Activated CD4-positive, alpha-beta T cell treated with anti-CD3 and anti-CD28 coated beads, Interleukin-2, amount 10 ng/mL, durations not matched to agents 24 days and 14 days (primary cell): ENCODE results near the gene CKS1B. TPM values are rescaled to one million over a fixed set of nuclear protein-coding genes. Genes with fewer than 3 reads are reported as not detected.

Experiments used
- DNase-seq: peaks from one replicate; pipeline ENCODE4 v3.0.0; 2022
- H3K27ac Mint-ChIP-seq: one replicate; pipeline ENCODE4 v1.8.0; 2022; ENCODE audit warnings: mild to moderate bottlenecking, mixed read lengths
- H3K27me3 Mint-ChIP-seq: one replicate; pipeline ENCODE4 v1.8.0; 2022; ENCODE audit warnings: mixed read lengths
- H3K36me3 Mint-ChIP-seq: one replicate; pipeline ENCODE4 v1.8.0; 2022; ENCODE audit warnings: low read depth, mild to moderate bottlenecking, mixed read lengths
- H3K4me1 Mint-ChIP-seq: one replicate; pipeline ENCODE4 v1.8.0; 2021; ENCODE audit warnings: mixed read lengths
- H3K4me3 Mint-ChIP-seq: one replicate; pipeline ENCODE4 v1.8.0; 2022; ENCODE audit warnings: mild to moderate bottlenecking, moderate library complexity, mixed read lengths
- H3K9me3 Mint-ChIP-seq: one replicate; pipeline ENCODE4 v1.8.0; 2021; ENCODE audit warnings: mixed read lengths
- intact Hi-C: fragments of 100-400 bp; cut with micrococcal nuclease; formaldehyde crosslinking; loops from one replicate; pipeline ENCODE4 v1.15.1; 2023
- total RNA-seq: library from RNA; stranded (reverse); gene quantifications from 2 replicates; pipeline ENCODE4 v1.2.3, GENCODE V29; 2022

CKS1B gene
- total RNA-seq, 1 donor from 2014 or later: 181 TPM

DNA sequence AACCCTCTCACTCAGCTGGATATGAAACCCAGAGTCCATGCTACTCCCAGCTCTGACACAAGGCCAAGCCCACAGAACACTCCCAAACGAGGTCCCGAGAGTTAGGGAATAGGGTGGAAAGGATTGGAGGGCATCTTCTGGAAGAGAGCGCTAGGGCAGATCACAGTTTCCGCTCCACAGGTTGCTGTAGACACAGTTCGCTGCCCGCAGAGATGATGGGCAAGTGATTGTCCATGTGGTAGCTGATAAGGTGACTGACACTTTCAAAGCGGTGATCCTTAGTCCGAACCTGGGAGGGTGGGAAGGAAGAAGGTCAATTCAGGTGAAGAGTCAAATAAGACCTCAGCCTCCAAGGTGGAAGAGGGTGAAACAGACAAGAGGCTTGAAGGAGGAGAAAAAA is 10.8 kb upstream of the CKS1B start:
- no peaks in the 10 kb centered on the region for H3K27me3 Mint-ChIP-seq
- no peak for DNase-seq
- peaks cover 47% of the 10 kb centered on the region for H3K36me3 Mint-ChIP-seq
- H3K9me3 Mint-ChIP-seq: no peaks in the 10 kb centered on the region
- intact Hi-C loops: no loop called here
- peak overlapping the region; percentile 12 for H3K27ac Mint-ChIP-seq
- H3K4me3 Mint-ChIP-seq: no peak overlapping the region
- H3K4me1 Mint-ChIP-seq: peaks cover 31% of the 10 kb centered on the region

DNA sequence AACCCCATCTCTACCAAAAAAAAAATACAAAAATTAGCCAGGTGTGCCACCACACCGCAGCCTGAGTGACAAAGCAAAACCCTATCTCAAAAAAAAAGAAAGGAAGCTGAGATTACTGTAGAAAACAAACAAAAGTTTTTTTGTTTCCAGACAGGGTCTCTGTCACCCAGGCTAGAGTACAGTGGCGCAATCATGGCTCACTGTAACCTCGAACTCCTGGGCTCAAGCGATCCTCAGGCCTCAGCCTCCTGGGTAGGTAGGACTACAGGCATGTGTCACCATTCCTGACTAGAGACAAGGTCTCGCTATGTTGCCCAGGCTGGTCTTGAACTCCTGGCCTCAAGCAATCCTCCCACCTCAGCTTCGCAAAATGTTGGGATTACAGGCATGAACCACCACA is 10.1 kb upstream of the CKS1B start:
- H3K4me1 Mint-ChIP-seq: peaks cover 36% of the 10 kb centered on the region
- H3K27ac Mint-ChIP-seq: no peak overlapping the region
- intact Hi-C loops: no loop called here
- H3K9me3 Mint-ChIP-seq: no peaks in the 10 kb centered on the region
- H3K27me3 Mint-ChIP-seq: no peaks in the 10 kb centered on the region
- no peak for DNase-seq
- H3K4me3 Mint-ChIP-seq: no peak overlapping the region
- peaks cover 49% of the 10 kb centered on the region for H3K36me3 Mint-ChIP-seq

DNA sequence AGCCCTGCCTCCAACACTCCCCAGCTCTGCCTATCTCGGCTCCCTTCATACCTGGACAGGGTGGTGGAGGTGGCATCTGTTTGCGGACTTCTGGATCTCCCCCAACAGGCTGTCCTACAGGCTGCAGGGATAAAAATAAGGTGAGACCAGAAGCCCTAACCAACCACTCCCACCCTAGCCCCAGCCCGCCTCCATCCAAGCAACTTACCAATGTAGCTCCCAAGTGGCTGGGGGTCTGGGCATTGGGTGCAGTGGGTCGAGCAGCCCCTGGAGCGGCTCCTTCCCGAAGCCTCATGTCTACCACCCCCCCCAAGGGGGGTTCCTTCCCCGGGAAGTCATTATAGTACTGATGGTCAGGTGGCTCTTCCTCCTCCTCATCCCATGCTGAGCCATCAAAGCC is 8.4 kb upstream of the CKS1B start:
- H3K27ac Mint-ChIP-seq: no peak overlapping the region
- H3K4me1 Mint-ChIP-seq: peaks cover 38% of the 10 kb centered on the region
- H3K4me3 Mint-ChIP-seq: no peak overlapping the region
- peaks cover 50% of the 10 kb centered on the region for H3K36me3 Mint-ChIP-seq
- H3K9me3 Mint-ChIP-seq: no peaks in the 10 kb centered on the region
- DNase-seq: no peak
- intact Hi-C loops: no loop called here
- H3K27me3 Mint-ChIP-seq: no peaks in the 10 kb centered on the region

DNA sequence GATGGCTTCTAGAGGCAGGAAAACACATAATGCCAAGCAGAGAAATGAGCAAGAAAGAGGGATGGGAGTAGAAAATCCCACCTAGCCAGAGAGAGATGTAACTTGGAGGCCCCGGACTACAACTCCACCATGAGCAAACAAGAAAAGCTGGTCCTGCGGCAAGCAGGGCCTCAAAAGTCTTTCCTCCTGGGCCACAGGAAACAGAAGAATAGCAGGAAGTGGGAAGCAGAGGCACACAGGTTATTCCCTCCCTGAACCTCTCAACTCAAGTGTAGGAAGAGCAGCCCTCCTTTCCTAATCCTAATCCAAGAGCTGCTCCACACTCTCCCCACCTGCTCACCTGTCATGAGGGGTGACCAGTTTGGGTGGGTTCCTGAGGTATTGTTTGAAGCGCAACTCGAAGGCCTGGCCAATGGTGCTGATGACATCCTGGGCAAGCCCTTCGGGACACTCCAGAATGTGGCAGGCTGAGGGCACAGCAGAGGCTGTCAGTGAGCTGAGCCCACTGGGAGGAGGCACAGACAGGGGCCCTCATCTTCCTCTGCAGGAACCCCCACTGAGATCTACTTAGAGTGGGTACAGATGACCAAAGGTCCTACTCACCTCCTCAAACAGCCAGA is 7.0 kb upstream of the CKS1B start:
- no peaks in the 10 kb centered on the region for H3K27me3 Mint-ChIP-seq
- H3K36me3 Mint-ChIP-seq: peaks cover 54% of the 10 kb centered on the region
- intact Hi-C loops: no loop called here
- H3K27ac Mint-ChIP-seq: no peak overlapping the region
- H3K9me3 Mint-ChIP-seq: no peaks in the 10 kb centered on the region
- peaks cover 47% of the 10 kb centered on the region for H3K4me1 Mint-ChIP-seq
- DNase-seq: no peak
- no peak overlapping the region for H3K4me3 Mint-ChIP-seq

DNA sequence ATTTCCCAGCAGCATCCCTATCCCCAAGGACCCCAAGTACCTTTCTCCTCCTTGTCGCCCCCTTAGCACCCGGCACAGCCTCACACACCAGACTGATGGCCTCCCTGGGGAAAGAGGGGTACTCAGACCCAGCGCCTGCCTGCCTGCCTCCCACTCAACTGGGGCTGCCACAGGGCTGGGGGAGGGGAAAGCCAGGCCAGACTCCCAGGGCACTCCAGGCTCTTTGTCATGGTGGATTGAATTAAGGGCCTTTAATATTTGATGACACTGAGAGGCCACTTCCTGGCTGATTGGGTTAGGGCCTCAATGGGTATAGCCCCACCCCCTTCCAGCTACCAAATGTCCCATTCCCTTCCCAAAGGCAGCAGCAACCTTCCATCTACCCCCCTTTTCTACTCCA is 5.8 kb upstream of the CKS1B start:
- peaks cover 46% of the 10 kb centered on the region for H3K36me3 Mint-ChIP-seq
- no peak for DNase-seq
- H3K9me3 Mint-ChIP-seq: no peaks in the 10 kb centered on the region
- H3K27ac Mint-ChIP-seq: peak overlapping the region; percentile 68
- H3K4me3 Mint-ChIP-seq: no peak overlapping the region
- H3K4me1 Mint-ChIP-seq: peaks cover 45% of the 10 kb centered on the region
- H3K27me3 Mint-ChIP-seq: no peaks in the 10 kb centered on the region
- intact Hi-C loops: no loop called here

DNA sequence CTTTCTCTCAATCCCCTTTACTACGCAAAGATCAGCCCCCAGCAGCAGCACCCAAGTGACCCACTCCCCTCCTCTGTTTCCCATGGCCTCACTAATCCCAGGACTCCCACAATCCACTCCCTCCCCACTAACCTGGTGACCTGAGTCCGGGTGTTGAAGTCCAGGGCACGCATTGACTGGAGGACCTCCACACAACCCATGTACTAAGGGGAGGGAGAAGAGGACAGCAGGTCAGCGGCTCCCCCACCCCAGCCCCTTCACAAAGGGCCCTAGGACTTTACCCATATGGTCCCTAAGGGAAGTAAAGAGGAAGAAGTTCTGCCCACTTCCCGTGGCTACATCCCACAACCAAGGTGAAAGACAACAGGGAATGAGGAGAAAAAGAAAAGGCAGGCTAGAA is 5.2 kb upstream of the CKS1B start:
- Mint-ChIP-seq H3K4me1 (peaks cover 43% of the 10 kb centered on the region), H3K27ac (peak overlapping the region; percentile 68), H3K36me3 (peaks cover 43% of the 10 kb centered on the region), H3K9me3 (no peaks in the 10 kb centered on the region), H3K27me3 (no peaks in the 10 kb centered on the region), H3K4me3 (peak overlapping the region; percentile 9)
- DNase-seq: no peak
- intact Hi-C loops: no loop called here

DNA sequence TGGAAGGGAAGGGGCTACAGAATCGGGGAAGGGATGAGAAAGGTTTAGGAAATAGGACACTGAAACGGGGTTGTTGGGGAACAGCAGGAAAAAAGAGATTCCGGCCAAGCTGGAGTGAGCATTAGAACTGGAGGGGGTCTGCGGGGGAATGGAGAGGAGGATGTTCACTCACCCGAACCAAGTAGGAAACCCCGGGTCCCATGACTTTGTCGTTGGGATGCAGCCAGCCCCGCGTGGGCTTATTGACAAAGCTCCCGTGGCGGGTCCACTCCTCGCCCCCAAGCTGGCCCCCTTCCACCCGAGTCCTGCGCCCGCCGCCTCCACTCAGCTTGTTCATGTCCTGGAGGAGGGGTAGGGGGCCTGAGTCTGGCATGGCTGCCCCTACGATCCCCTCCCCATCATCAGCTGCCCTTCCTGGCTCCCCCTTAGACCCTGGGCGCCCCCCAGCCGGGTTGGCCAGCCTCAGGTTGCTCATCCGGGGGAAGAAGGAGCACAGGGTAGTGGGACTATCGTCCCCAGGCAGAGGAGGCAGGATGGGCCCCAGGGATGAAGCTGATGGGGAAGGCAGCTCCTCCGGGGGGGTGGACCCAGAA is 4.5 kb upstream of the CKS1B start:
- H3K27ac Mint-ChIP-seq: peak overlapping the region; percentile 68
- peaks cover 41% of the 10 kb centered on the region for H3K36me3 Mint-ChIP-seq
- DNase-seq: no peak
- intact Hi-C loops: loop anchor here (5.0 to 10.0 kb wide), 3 partner anchors 92 to 1535 kb away; partner anchors contain the start of genes EFNA4, MEF2D and RUSC1
- H3K27me3 Mint-ChIP-seq: no peaks in the 10 kb centered on the region
- H3K4me3 Mint-ChIP-seq: no peak overlapping the region
- H3K4me1 Mint-ChIP-seq: peaks cover 43% of the 10 kb centered on the region
- H3K9me3 Mint-ChIP-seq: no peaks in the 10 kb centered on the region

DNA sequence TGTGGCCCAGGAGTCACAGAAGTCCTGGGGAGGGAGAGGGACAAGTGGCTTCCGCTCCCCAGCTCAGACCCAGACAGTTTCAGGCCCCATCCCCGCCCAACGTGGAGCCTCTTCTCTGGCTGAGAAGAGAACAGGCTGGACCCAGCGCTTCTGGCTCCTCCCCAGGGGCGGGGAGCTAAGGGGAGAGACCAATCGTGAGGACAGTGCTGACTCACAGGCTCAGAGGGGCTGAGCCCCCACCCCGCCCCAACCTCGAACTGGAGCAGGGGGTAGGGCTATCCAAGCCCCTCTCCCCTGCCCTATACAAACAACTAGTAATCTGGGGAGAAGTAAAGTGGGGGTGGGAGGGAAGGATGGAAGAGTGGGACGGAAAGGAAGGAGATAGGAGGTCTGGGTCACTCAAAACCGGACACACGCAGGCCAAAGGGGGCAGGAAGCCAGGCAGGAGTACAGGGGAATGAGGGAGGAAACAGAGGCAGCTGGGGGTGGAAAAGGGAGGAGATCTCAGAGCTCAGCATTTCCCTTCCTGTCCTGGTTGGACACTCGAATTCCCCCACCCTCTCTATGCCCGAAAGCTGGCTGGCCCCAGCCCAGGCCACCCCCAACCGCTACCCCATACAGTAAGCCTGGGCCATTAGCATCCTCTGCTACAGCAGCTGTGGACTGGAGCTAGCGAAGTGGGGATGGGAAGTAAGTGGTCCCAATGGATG is 3.7 kb upstream of the CKS1B start, which contains the start of gene SHC1:
Gene SHC1, minus strand, starts transcription at position 117 of the 710 bp plus-strand sequence. CDS start 221 bp downstream, outside the sequence.
- Mint-ChIP-seq H3K4me3 (peak within 1 kb of the TSS; percentile 67), H3K4me1 (peaks cover 41% of the 10 kb centered on the region), H3K27me3 (no peaks in the 10 kb centered on the region), H3K36me3 (peaks cover 36% of the 10 kb centered on the region), H3K27ac (peak within 1 kb of the TSS; percentile 82), H3K9me3 (no peaks in the 10 kb centered on the region)
- intact Hi-C loops: loop anchor here (5.0 to 10.0 kb wide), 3 partner anchors 92 to 1534 kb away; partner anchors contain the start of genes EFNA4, MEF2D and RUSC1
- DNase-seq: peak; percentile 85

DNA sequence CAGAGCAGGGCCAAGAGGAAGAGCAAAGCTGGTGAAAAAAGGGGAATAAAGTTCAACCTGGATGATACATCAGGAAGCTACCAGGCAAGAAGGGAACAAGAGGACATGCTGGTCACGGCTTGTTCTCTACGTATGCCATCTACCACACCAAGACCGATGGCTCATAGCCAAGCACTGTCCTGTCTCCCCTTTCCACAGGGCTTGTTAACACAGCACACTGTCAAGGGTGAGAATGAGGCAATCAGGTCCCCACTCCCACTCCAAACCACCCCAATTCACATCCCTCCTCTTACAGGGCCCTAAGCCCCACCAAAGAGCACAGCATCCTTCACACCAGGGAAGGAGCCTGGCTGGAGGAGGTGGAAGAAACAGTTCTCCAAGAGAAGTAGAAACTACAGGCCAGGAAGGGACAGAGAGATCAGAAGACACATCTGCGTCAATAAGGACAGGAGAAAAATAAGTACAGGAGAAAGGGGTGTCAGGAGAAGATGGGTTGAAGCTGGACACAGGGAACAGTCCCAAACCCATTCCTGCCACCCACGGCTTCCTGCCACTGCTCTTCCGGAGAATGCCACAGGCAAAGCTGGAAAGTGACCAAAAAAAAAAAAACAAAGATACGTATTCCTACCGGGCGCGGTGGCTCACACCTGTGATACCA is 3.0 kb upstream of the CKS1B start:
- H3K4me1 Mint-ChIP-seq: peaks cover 44% of the 10 kb centered on the region
- peak overlapping the region; percentile 67 for H3K4me3 Mint-ChIP-seq

DNA sequence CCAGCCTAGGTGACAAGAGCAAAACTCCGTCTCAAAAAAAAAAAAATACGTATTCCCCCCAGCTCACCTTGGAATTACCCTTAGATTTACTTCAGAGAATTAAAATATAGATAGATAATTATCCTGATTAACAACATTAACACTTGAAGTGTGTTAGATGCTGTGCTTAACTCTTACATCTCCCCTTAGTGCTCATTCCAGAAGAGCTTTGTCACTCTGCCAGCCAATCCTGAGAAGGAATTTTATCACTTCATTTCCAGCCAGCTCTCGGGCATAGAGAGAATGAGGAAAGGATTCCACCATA is 2.3 kb upstream of the CKS1B start:
- Mint-ChIP-seq H3K9me3 (no peaks in the 10 kb centered on the region), H3K4me3 (no peak overlapping the region), H3K27me3 (no peaks in the 10 kb centered on the region), H3K36me3 (peaks cover 30% of the 10 kb centered on the region), H3K27ac (peak overlapping the region; percentile 65), H3K4me1 (peaks cover 47% of the 10 kb centered on the region)
- intact Hi-C loops: loop anchor here (5.0 to 10.0 kb wide), 3 partner anchors 90 to 1533 kb away; partner anchors contain the start of genes EFNA4, MEF2D and RUSC1
- no peak for DNase-seq

More for the DNA sequence above, 3.0 kb upstream of the CKS1B start:
- intact Hi-C loops: loop anchor here (5.0 to 10.0 kb wide), 3 partner anchors 91 to 1533 kb away; partner anchors contain the start of genes EFNA4, MEF2D and RUSC1
- DNase-seq: no peak
- Mint-ChIP-seq H3K36me3 (peaks cover 34% of the 10 kb centered on the region), H3K27me3 (no peaks in the 10 kb centered on the region), H3K9me3 (no peaks in the 10 kb centered on the region), H3K27ac (peak overlapping the region; percentile 58)

DNA sequence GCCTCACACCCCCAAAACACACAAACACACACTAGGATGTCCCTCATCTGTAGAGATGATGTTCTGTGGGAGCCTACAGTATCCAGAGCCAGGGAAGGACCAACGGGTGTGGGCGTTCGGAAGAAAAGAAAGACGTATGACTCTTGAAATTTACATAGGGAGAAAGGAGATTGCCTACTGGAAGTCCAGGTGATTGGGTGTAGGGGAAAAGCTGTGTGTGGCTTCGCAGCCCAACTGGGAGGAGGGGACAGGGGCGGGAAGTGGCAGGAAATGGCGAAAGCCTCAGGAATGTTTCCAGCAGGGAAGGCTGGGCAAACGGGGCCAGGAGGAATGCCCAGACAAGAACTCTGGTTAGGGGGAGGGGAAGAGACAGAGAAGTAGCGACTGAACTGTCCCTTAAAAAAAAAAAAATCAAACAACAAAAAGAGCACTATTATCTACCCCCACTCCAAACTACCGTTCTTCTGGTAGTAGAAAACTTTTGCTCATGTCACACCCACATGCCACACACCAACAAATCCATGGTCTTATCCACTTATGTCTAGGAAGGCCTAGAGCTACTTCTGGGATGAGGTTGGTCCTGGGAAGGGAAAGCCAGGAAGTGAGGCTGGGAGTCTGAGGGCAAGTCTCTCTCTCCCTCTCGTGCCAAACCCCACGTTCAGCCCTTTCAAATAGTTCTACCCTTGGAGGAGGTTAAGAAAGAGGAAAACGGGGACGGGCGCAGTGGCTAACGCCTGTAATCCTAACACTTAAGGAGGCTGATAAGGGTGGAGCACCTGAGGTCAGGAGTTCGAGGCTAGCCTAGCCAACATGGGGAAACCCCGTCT is 1.8 kb upstream of the CKS1B start:
- Mint-ChIP-seq H3K4me1 (peaks cover 49% of the 10 kb centered on the region), H3K4me3 (no peak overlapping the region), H3K9me3 (no peaks in the 10 kb centered on the region), H3K27me3 (no peaks in the 10 kb centered on the region), H3K27ac (peak overlapping the region; percentile 65), H3K36me3 (peaks cover 32% of the 10 kb centered on the region)
- intact Hi-C loops: loop anchor here (5.0 to 10.0 kb wide), 3 partner anchors 90 to 1532 kb away; partner anchors contain the start of genes EFNA4, MEF2D and RUSC1
- DNase-seq: peak; percentile 70

DNA sequence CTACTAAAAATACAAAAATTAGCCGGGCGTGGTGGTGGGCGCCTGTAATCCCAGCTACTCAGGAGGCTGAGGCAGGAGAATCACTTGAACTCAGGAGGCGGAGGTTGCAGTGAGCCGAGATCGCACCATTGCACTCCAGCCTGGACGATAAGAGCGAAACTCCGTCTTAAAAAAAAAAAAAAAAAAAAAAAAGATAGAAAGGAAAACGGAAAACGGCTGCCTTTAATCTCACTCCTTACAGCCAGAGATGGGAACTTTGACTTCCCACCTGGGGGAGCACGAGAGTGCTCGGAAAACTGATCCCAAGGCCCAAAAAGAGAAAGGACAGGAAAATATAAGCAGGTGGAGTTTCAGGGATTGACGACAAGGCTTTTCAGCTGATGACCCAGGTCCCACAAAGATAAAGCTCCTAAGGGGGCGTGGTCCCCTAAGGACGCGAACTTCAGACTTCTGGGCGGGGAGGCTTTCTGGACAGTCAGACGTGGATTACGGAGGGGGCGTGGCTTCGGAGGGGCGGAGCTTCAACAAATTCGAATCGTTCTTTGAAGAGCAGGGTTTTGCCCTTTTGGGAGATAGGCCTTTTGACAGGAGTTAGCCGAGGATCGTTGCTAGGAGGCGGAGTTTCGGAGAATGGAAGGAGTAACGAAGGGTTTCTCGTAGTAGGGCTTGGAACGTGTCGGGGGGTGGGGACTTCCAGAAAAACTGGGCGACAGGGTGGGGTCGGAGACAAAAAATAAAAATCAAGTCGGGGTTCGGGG is 958 bp upstream of the CKS1B start:
- Mint-ChIP-seq H3K27me3 (no peaks in the 10 kb centered on the region), H3K9me3 (no peaks in the 10 kb centered on the region), H3K27ac (peak overlapping the region; percentile 6), H3K4me3 (no peak overlapping the region), H3K36me3 (peaks cover 29% of the 10 kb centered on the region), H3K4me1 (peaks cover 43% of the 10 kb centered on the region)
- intact Hi-C loops: loop anchor here (1.0 to 10.0 kb wide), 10 partner anchors 10 to 1531 kb away; partner anchors contain the start of genes EFNA4, FLAD1, MEF2D and PBXIP1
- peak; percentile 98 for DNase-seq
